Stomach (tissue), 4 donors: ENCODE results near the gene OR10C1.
"Not testable (repeated sequence)": the region's sequence is repeated elsewhere in the genome, so short reads cannot be mapped to it uniquely, and the experiment has no call there.

ENCODE experiments used
- POLR2A ChIP-seq, 4 donors: fragments of 450-650 bp; IDR thresholded peaks; one replicate each; pipeline ENCODE4 v1.6.1; 2016; ENCODE audit warnings: antibody characterized with exemption in 4 of 4, control low read depth in 2 of 4, mild to moderate bottlenecking in 1 of 4, moderate library complexity in 1 of 4
- POLR2AphosphoS5 ChIP-seq, 3 donors: sonication (generic); formaldehyde crosslinking; IDR thresholded peaks; one replicate each; pipeline ENCODE4 v1.6.1; 2016; ENCODE audit warnings: antibody characterized with exemption in 3 of 3
- TF ChIP-seq, protein P1 (sequence below), 7 experiments: fragments of 450-650 bp in 4 of 7; fragments of 200-600 bp in 3 of 7; sonication (generic) in 3 of 7; IDR thresholded peaks; one replicate each; pipeline ENCODE4 v1.5.1; 2016 to 2019; ENCODE audit warnings: antibody characterized with exemption in 7 of 7, control low read depth in 2 of 7, mild to moderate bottlenecking in 1 of 7

GRCh38 chr6:29436730-29437129, 2.4 kb upstream of the OR10C1 start:
- not testable (repeated sequence) for TF ChIP-seq POLR2AphosphoS5, POLR2A (IDR thresholded peaks at IDR 0.05)
- TF ChIP-seq, protein P1, sequence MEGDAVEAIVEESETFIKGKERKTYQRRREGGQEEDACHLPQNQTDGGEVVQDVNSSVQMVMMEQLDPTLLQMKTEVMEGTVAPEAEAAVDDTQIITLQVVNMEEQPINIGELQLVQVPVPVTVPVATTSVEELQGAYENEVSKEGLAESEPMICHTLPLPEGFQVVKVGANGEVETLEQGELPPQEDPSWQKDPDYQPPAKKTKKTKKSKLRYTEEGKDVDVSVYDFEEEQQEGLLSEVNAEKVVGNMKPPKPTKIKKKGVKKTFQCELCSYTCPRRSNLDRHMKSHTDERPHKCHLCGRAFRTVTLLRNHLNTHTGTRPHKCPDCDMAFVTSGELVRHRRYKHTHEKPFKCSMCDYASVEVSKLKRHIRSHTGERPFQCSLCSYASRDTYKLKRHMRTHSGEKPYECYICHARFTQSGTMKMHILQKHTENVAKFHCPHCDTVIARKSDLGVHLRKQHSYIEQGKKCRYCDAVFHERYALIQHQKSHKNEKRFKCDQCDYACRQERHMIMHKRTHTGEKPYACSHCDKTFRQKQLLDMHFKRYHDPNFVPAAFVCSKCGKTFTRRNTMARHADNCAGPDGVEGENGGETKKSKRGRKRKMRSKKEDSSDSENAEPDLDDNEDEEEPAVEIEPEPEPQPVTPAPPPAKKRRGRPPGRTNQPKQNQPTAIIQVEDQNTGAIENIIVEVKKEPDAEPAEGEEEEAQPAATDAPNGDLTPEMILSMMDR (IDR thresholded peaks at IDR 0.05) = not testable (repeated sequence)
